HepG2 (cell line): ENCODE results near the gene RAI14. TPM values are rescaled to one million over a fixed set of nuclear protein-coding genes. Genes with fewer than 3 reads are reported as not detected.

Source experiments
- ATAC-seq: fragments of 200-7000 bp; cut with Tn5 transposase; 3 replicates; pipeline ENCODE4 v1.9.1; 2020; ENCODE audit warnings: mild to moderate bottlenecking, moderate library complexity
- BruUV-seq: library from RNA; stranded (reverse); fragments of 400-500 nt; replicated peaks from 2 replicates; lab custom pipeline; 2021; lab: Mats Ljungman, UMichigan
- CTCF ChIA-PET: fragments of 300-600 bp; formaldehyde crosslinking; extraction: SDS; loops from one replicate; lab custom pipeline; 2021; ENCODE audit warnings: low total read pairs, inconsistent platforms, low intra/inter-chr PET ratio; lab: Yijun Ruan, JAX
- POLR2A ChIA-PET: fragments of 350-600 bp; sonication (Branson Sonifier 250); formaldehyde crosslinking; loops from one replicate; lab custom pipeline; 2020; ENCODE audit warnings: antibody characterized with exemption, inconsistent platforms; lab: Yijun Ruan, JAX
- DNase-seq: peaks from one replicate; pipeline ENCODE4 v3.0.0-alpha.2; 2015; ENCODE audit warnings: low spot score
- FAIRE-seq: peaks from 3 replicates; lab custom pipeline; 2011; peaks lifted over from hg19 to GRCh38; lab: Jason Lieb, UNC
- H2AFZ ChIP-seq: one replicate; pipeline ENCODE4 v1.6.1; 2011; ENCODE audit warnings: low read length, inconsistent platforms
- H3K27ac ChIP-seq: fragments of 300-600 bp; 3 replicates; pipeline ENCODE4 v1.8.0; 2011; ENCODE audit warnings: mixed run types, mild to moderate bottlenecking, mixed read lengths, low read length, inconsistent platforms; ENCODE audit not compliant: insufficient read depth; ENCODE audit errors: extremely low read length
- H3K27me3 ChIP-seq, 2 experiments: fragments of 200-600 bp in 1 of 2; 2 replicates in 1 of 2; 3 replicates in 1 of 2; pipeline versions ENCODE4 v1.6.0 to v1.8.0; 2011; ENCODE audit warnings: low read length in 2 of 2, mild to moderate bottlenecking in 2 of 2, moderate library complexity in 2 of 2, inconsistent platforms in 1 of 2; ENCODE audit not compliant: insufficient read depth in 2 of 2, control insufficient read depth in 1 of 2
- H3K36me3 ChIP-seq, 2 experiments: fragments of 200-600 bp in 1 of 2; replicated peaks in 1 of 2; 2 replicates in 1 of 2; 3 replicates in 1 of 2; pipeline versions ENCODE4 v1.5.1 to v1.8.0; 2011; ENCODE audit warnings: low read length in 2 of 2, inconsistent platforms in 1 of 2; ENCODE audit not compliant: insufficient read depth in 2 of 2, control insufficient read depth in 1 of 2
- H3K4me1 ChIP-seq: 2 replicates; pipeline ENCODE4 v1.5.1; 2012; ENCODE audit warnings: low read length, inconsistent platforms; ENCODE audit not compliant: insufficient read depth
- H3K4me2 ChIP-seq: 2 replicates; pipeline ENCODE4 v1.6.0; 2011; ENCODE audit warnings: low read depth, low read length, inconsistent platforms
- H3K4me3 ChIP-seq, 3 experiments: fragments of 200-600 bp in 1 of 3; sonication (generic), shearing (Covaris generic) in 1 of 3; replicated peaks in 1 of 3; 2 replicates each; pipeline ENCODE4 v1.5.1; 2011 to 2016; ENCODE audit warnings: low read length in 3 of 3, inconsistent platforms in 2 of 3, low read depth in 2 of 3, mild to moderate bottlenecking in 2 of 3, control low read depth in 1 of 3, mixed read lengths in 1 of 3; ENCODE audit not compliant: insufficient read depth in 1 of 3
- H3K79me2 ChIP-seq: one replicate; pipeline ENCODE4 v1.6.1; 2011; ENCODE audit warnings: low read length, inconsistent platforms; ENCODE audit not compliant: insufficient read depth
- H3K9ac ChIP-seq: 2 replicates; pipeline ENCODE4 v1.6.0; 2011; ENCODE audit warnings: mild to moderate bottlenecking, low read depth, low read length, inconsistent platforms; ENCODE audit not compliant: insufficient read depth
- H3K9me3 ChIP-seq: 2 replicates; pipeline ENCODE4 v1.5.1; 2012; ENCODE audit warnings: mild to moderate bottlenecking, low read length
- H4K20me1 ChIP-seq: 2 replicates; pipeline ENCODE4 v1.6.0; 2011; ENCODE audit warnings: inconsistent platforms, mild to moderate bottlenecking, low read length, moderate library complexity; ENCODE audit not compliant: insufficient read depth
- FOSL1 ChIP-seq: sonication (generic); formaldehyde crosslinking; IDR thresholded peaks from 2 replicates; pipeline ENCODE4 v1.9.0; 2021; ENCODE audit warnings: missing genetic modification reagents, borderline replicate concordance
- FOXA1 ChIP-seq, 2 experiments: fragments of 450-650 bp in 1 of 2; sonication (generic) in 1 of 2; formaldehyde crosslinking in 1 of 2; IDR thresholded peaks; 2 replicates each; pipeline versions ENCODE4 v1.4.0 to v1.6.1; 2016 to 2020; ENCODE audit warnings: missing genetic modification reagents in 1 of 2
- MAFK ChIP-seq, 2 experiments: IDR thresholded peaks in 1 of 2; conservative IDR thresholded peaks in 1 of 2; 2 replicates each; pipeline ENCODE4 v1.6.1; 2011; ENCODE audit warnings: improper control_type of control experiment in 2 of 2, low read length in 2 of 2
- WIZ ChIP-seq: sonication (generic); formaldehyde crosslinking; IDR thresholded peaks from 2 replicates; pipeline ENCODE4 v1.5.1; 2020; ENCODE audit warnings: mild to moderate bottlenecking, missing genetic modification reagents
- ZFP36L1 ChIP-seq: sonication (generic); formaldehyde crosslinking; IDR thresholded peaks from 2 replicates; pipeline ENCODE4 v1.8.0; 2022; ENCODE audit warnings: mild to moderate bottlenecking, missing genetic modification reagents, moderate library complexity
- ZFP62 ChIP-seq: sonication (generic); formaldehyde crosslinking; IDR thresholded peaks from 2 replicates; pipeline ENCODE4 v1.4.0; 2020; ENCODE audit warnings: missing genetic modification reagents
- WGBS: methylation state at CpG from one replicate; pipeline ENCODE4 v1.1.6; 2017; ENCODE audit warnings: low lambda C conversion rate; 5-methylcytosine and 5-hydroxymethylcytosine counted together
- in situ Hi-C: cut with HindIII; loops from 2 replicates; pipeline ENCODE4 v1.10.0; 2017; ENCODE audit warnings: low pct_unique_long_range_greater_than_20kb; ENCODE audit not compliant: extremely low pct_ligation_motif_present
- intact Hi-C: fragments of 100-400 bp; cut with micrococcal nuclease; formaldehyde crosslinking; loops from one replicate; pipeline ENCODE4 v1.10.0; 2022; ENCODE audit not compliant: unreplicated experiment
- polyA plus RNA-seq, 8 experiments: library from polyadenylated mRNA; depleted of rRNA in 3 of 8; stranded (reverse) in 7 of 8; unstranded in 1 of 8; fragments of >200 nt; fragmentation: Illumina TruSeq in 4 of 8; extraction: Trizol in 4 of 8; gene quantifications; 2 replicates each; pipeline versions ENCODE4 v1.2.1 to v1.2.3, GENCODE V29; 2011 to 2016; ENCODE audit warnings: low read depth in 4 of 8, missing spikeins in 1 of 8, mixed read lengths in 1 of 8; ENCODE audit not compliant: insufficient read depth in 1 of 8
- total RNA-seq, 5 experiments: library from RNA; depleted of rRNA; stranded (reverse); fragments of >200 nt; fragmentation: Illumina TruSeq; extraction: Trizol; gene quantifications; 2 replicates each; pipeline ENCODE4 v1.2.3, GENCODE V29; 2016; ENCODE audit warnings: low read depth in 1 of 5

Gene RAI14
- total and polyA plus RNA-seq, 2 of the 13 experiments (the other 11 are each of a cell fraction or from before 2014, with no cell fraction given) = 12.6 to 18.2 TPM

DNA sequence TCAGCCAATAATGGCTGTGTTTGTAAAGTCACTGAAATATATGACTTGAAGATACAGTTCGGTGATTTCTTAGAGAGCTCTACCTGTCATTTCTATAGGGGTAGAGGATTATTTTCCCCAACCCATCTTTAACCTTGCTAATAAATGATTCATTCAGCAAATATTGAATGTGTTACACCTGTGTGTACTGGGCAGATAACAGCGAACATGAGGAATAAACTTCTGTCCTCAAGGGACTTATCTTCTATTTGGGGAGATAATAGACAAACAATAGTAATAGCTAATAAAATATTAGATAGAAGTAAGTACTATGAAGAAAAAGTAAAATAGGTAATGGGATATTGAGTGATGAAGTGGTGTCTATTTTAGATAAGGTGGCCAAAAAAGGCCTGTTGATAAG is 192.1 kb downstream of the RAI14 start:
- H3K27ac ChIP-seq = no peak overlapping the region
- POLR2A ChIA-PET = interaction anchor here (2.8 kb wide), 1 partner anchor 9 kb away, joined by 14 read pairs; the partner anchor contains the start of gene TTC23L
- H3K79me2 ChIP-seq = no peaks in the 10 kb centered on the region
- no peak for ATAC-seq
- no peak for DNase-seq
- in situ Hi-C loops = no loop called here
- no peak overlapping the region for H3K4me3 ChIP-seq
- H3K4me1 ChIP-seq = peaks cover 10% of the 10 kb centered on the region
- H3K36me3 ChIP-seq = no peaks in the 10 kb centered on the region
- H3K4me2 ChIP-seq = 0 out of 2 replicates have a peak overlapping the region, but pooled peaks have one; percentile 10
- H3K27me3 ChIP-seq = no peaks in the 10 kb centered on the region; a peak in 1 of 5 replicates
- CTCF ChIA-PET = no interaction called here
- no peak overlapping the region for H2AFZ ChIP-seq
- BruUV-seq = no TSS peak
- no peaks in the 10 kb centered on the region for H3K9me3 ChIP-seq
- 38% methylated on average over 2 of the region's 2 CpGs for WGBS
- intact Hi-C loops = no loop called here
- no peak overlapping the region for H3K9ac ChIP-seq
- FAIRE-seq = no peak
- no peaks in the 10 kb centered on the region for H4K20me1 ChIP-seq
- peak; percentile 46; the same call in 1 of the 2 replicates for TF ChIP-seq FOSL1 (CRISPR knock-in tag)
- TF ChIP-seq FOXA1 (IDR thresholded peaks at IDR 0.05) = no peak
- 0 out of 2 replicates have a peak, but pooled peaks have one; percentile 17 for TF ChIP-seq FOXA1 (CRISPR knock-in tag; IDR thresholded peaks at IDR 0.05)
- no peak for TF ChIP-seq ZFP36L1 (CRISPR knock-in tag)

DNA sequence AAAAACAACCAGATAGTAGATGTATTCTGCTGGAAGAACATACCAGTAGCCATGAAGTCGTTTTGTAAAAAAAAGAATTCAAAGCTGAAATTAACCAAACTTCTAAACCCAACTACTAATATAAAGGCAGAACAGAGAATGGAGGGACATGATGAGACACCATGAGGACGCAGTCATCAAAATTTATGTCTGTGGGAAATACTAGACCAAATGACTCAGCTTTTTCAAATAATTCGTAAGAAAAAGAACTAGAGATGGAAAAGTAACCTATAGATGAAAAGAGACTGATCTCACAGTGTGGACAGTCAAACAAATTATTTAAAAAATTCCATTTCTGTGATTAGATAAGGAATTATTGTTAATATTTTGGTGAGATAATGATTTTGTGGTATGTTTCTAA is 193.1 kb downstream of the RAI14 start:
- Histone ChIP-seq H3K9ac (no peak overlapping the region), H4K20me1 (no peaks in the 10 kb centered on the region), H3K4me3 (no peak overlapping the region), H3K27me3 (no peaks in the 10 kb centered on the region; a peak in 1 of 5 replicates), H3K36me3 (no peaks in the 10 kb centered on the region), H2AFZ (no peak overlapping the region), H3K79me2 (no peaks in the 10 kb centered on the region), H3K27ac (no peak overlapping the region), H3K4me2 (no peak overlapping the region), H3K4me1 (peaks cover 10% of the 10 kb centered on the region), H3K9me3 (no peaks in the 10 kb centered on the region)
- POLR2A ChIA-PET = interaction anchor here (2.8 kb wide), 1 partner anchor 10 kb away, joined by 14 read pairs; the partner anchor contains the start of gene TTC23L
- TF ChIP-seq ZFP62 (CRISPR knock-in tag) (no peak), MAFK (conservative IDR thresholded peaks at IDR 0.05 in 1 of 2, IDR thresholded peaks at IDR 0.05 in 1 of 2; ENCODE audit: low read length in 2 of 2) (0 out of 4 replicates have a peak, but pooled peaks of 1 of the 2 experiments have one; percentile 2), WIZ (CRISPR knock-in tag) (no peak)
- ATAC-seq (no peak), FAIRE-seq (no peak), DNase-seq (no peak)
- intact Hi-C loops (no loop called here), in situ Hi-C loops (no loop called here)
- CTCF ChIA-PET = no interaction called here
- 89% methylated on average over 3 of the region's 3 CpGs for WGBS
- BruUV-seq = no TSS peak
